Stimulated activated CD4-positive, alpha-beta T cell treated with anti-CD3 and anti-CD28 coated beads, Interleukin-12 subunit alpha, Interleukin-12 subunit beta, amount 100 ng/mL, for 24 hours (primary cell): ENCODE data around the gene SLC27A6.
"Not testable (repeated sequence)": the region's sequence is repeated elsewhere in the genome, so short reads cannot be mapped to it uniquely, and the experiment has no call there.

ENCODE experiments used
- DNase-seq, 2 experiments: peaks; one replicate each; pipeline ENCODE4 v3.0.0-alpha.2; 2020; ENCODE audit warnings: low read depth in 2 of 2

Gene SLC27A6

GRCh38 chr5:128965011-128965637 is at the start of gene SLC27A6:
Gene SLC27A6, plus strand, starts transcription at chr5:128965488. Its CDS starts 650 bp downstream, at chr5:128966138.
- no peak for DNase-seq

DNA sequence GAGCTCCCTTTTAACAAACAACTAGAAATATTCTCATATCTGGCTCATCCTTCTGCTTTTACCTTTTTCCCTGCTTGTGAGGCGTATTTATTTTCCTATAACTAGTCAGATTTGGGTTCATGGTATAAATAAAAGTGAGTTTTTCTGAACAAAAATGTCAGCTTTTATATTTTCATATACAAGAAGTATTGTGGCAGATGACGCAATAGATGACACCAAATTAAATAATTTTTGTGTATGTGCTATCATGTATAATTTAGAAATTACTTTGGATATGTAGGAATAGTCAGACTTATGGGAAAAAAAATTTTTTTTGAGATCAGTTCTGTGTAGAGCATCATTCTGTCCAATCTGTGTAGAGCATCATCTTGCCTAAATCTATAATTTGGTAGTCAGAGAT is 45.7 kb upstream of the SLC27A6 start:
- no peak for DNase-seq

DNA sequence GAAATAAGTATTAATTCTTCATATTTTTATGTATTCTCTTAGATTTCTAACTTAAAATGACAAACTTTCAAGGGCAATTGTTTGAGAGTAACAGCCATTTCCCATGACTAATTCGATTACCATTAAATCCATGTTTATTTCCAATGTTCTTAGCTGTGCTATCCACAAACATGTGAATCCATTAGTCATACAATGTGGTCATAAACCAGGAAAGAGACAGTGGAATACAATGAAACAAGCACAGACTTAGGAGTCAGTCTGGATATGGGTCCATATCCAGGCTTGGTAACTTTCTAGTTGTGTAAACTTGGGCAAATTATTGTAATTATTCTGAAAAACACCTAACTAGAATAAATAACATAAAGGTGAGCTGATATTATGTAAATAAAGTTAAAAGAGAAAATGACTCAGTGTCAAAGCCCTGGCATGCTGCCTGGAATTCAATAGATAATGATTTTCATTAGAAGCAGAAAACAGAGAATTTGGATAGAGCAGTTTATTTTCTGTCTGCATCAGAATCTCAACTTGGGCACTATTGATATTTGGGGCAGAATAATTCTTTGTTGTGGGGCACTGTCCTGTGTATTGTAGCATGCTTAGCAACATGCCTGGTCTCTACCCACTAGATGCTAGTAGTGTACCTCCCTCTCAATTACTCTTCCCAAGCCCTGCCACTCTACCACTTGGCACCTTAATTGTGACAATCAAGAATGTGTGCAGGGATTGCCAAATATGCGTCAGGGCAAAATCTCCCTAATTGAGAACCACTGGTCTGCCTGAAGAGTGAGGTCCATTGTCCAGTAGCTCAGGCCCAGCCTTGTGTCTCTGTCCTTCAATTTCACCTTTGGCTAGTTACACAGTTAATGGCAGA is 44.7 kb upstream of the SLC27A6 start:
- DNase-seq = no peak

DNA sequence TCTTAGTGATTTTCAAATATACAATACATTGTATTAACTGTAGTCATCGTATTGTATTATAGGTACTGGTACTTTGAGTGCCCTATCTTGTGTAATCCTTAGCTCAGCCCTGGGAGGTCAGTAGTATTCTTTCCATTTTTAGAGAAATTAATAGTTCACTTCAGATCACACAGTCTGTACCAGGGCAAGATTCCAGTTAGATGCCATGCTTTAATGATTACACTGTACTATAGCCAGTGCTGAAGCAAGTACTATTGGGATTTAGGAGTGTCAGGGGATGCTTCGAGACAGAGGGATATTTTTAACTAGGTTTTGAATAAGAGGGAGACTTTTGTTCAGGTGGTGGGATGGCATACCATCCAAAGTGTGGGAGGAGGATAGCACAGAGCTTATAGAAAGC is 41.0 kb upstream of the SLC27A6 start:
- no peak for DNase-seq

GRCh38 chr5:128925973-128926372 is 39.3 kb upstream of the SLC27A6 start:
- no peak for DNase-seq

- no peak for DNase-seq
Measured at GRCh38 chr5:128927644-128928043, 37.6 kb upstream of the SLC27A6 start.

GRCh38 chr5:128932232-128932631 is 33.1 kb upstream of the SLC27A6 start:
- not testable (repeated sequence) for DNase-seq

GRCh38 chr5:128943100-128943499 is 22.2 kb upstream of the SLC27A6 start:
- not testable (repeated sequence) for DNase-seq

- no peak for DNase-seq
Measured at GRCh38 chr5:128949847-128950546, 15.3 kb upstream of the SLC27A6 start.

DNA sequence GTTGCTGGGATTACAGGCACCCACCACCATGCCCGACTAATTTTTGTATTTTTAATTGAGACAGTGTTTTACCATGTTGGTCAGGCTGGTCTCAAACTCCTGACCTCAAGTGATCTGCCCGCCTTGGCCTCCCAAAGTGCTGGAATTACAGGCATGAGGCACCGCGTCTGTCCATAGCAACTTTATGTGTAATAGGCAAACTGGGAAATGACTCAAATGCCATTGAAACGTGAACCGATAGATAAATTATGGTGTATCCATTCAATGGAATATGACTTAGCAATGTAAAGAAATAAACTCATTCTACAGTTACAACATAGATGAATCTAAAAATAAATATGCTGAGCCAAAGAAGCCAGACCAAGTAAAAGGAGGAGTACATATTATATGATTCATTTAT is 14.0 kb upstream of the SLC27A6 start:
- DNase-seq = not testable (repeated sequence)

DNA sequence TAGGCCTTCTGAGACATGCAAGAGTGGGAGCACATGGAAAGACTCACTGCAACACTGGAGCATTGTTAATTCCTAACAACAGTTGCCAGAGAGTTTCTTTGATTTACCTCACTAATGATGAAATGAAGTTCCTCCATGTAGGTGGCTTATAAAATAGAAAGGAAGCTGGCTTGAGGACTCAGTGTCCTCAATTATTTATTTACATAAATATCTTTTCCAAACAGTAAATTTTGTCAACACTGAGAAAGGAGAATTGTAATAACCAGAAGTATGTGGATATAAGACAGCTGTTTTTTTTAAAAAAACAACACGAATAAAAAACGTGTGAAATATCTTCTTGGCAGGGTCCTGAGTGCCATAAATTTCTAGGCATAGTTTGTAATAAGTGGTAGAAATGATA is 9.1 kb upstream of the SLC27A6 start:
- DNase-seq = no peak

- DNase-seq = no peak
Measured at GRCh38 chr5:128962211-128962610, 3.1 kb upstream of the SLC27A6 start.

GRCh38 chr5:128965638-128966302 is 482 bp downstream of the SLC27A6 start:
- DNase-seq = no peak

DNA sequence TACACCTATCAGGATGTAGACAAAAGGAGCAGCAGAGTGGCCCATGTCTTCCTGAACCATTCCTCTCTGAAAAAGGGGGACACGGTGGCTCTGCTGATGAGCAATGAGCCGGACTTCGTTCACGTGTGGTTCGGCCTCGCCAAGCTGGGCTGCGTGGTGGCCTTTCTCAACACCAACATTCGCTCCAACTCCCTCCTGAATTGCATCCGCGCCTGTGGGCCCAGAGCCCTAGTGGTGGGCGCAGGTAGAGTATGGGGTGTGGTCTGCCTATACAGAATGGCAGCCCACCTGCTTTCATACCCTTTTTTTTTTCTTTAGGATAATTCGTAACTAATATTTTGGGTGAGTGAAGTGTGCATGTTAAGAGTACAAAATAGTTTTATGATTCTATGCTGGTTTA is 1.1 kb downstream of the SLC27A6 start:
- no peak for DNase-seq

DNA sequence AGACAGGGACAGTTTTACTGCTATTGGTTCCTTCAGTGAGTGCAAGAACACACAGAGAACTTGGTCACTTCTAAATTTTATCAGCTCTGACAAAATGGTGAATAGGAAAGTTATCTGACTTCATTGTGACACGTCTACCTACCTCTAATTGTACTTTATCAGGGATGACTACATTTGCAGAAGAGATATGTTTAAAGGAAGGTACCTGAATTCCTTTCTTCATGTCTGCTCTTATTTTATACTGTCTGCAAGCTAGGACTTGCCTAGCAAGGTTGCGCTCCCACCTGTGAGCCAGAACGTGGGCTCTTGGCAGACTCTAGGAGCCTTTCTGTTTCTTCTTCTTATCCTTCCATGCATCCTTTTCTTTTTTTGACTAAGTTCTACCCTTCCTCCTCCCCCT is 1.6 kb downstream of the SLC27A6 start:
- DNase-seq = no peak

GRCh38 chr5:128973244-128973643 is 8.0 kb downstream of the SLC27A6 start:
- DNase-seq = no peak

DNA sequence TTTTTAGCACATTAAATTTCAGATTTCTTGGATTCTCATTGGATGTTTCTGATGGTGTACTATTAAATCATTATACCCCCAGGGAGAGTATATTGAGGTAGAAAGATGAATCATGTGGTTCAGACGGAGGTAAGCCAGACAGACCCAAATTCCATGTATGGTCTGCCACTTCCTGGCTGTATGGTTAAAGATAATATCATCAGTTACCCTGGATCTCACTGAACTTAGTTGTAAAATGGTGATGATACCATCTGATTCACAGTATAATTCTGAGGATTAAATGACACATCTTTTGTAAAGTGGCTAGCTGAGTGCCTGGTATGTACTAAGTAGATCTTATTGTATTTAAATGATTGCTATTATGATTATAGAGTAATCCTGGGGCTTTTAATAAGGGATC is 9.3 kb downstream of the SLC27A6 start:
- DNase-seq = no peak

DNA sequence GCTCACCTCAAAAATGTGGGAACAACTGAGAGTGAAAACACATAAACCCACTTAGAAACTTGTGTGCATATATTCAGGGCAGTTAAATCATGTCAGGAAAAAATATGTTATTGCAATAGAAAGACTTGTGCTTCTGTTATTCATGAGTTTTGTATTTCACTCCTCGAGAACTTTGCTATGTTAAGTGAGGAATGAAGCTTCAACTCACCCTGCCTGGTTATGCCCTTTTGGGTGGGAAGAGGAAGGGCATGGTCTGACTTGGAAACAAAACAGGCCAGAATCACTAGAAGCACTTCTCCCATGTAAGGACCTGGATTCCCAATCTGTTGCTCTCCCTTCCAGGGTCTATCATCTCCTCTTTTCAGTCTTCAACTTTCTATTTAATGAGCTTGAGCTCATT is 14.5 kb downstream of the SLC27A6 start:
- DNase-seq = no peak

- no peak for DNase-seq
Measured at GRCh38 chr5:128980917-128981316, 15.6 kb downstream of the SLC27A6 start.

DNA sequence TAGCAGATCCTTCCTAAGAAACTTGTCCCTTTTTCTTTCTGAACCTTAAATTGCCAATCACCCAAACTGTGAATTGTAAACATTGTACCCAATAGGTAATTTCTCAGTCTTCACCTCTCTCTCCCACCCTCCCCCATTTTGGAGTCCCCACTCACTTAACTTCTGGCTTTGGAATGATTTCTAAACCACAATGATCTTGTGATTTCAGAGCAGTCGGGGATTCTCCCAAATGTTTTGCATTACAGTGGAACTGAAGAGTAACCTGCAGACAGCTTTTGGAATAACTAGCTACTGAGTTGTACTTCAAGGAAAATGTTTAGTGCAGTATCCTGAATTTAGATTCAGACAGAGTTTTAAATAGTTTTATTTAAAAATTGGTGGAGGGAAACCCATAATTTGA is 19.2 kb downstream of the SLC27A6 start:
- DNase-seq = no peak

DNA sequence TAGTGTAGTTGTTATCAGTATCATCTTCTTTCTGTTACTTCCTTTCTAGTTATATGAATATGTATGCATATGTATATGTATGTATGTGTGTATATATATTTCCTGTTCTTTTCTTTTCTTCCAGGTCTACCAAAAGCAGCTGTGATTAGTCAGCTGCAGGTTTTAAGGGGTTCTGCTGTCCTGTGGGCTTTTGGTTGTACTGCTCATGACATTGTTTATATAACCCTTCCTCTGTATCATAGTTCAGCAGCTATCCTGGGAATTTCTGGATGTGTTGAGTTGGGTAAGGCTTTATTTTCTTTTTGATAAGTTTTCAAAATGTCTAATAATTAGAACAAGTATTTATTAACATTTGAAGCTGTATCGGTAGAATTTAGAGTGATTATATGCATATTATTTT is 23.2 kb downstream of the SLC27A6 start:
- no peak for DNase-seq
